Cardiac fibroblast (primary cell): ENCODE results near the gene COMP.

ENCODE experiments used
- DNase-seq, 2 donors: peaks; one replicate each; pipeline versions ENCODE4 v3.0.0 to v3.0.0-alpha.2; 2010; ENCODE audit warnings: low read depth in 2 of 2
- H3K4me3 ChIP-seq, 2 donors: replicated peaks in 1 of 2; 1 replicate in 1 of 2; 2 replicates in 1 of 2; pipeline ENCODE4 v1.5.1; 2011; ENCODE audit warnings: low read depth in 2 of 2, low read length in 2 of 2, mild to moderate bottlenecking in 2 of 2, moderate library complexity in 1 of 2
- TF ChIP-seq, protein P1 (sequence below): IDR thresholded peaks from one replicate; pipeline ENCODE4 v1.5.1; 2011; ENCODE audit warnings: low read depth, mild to moderate bottlenecking, low read length, inconsistent platforms

COMP gene

DNA sequence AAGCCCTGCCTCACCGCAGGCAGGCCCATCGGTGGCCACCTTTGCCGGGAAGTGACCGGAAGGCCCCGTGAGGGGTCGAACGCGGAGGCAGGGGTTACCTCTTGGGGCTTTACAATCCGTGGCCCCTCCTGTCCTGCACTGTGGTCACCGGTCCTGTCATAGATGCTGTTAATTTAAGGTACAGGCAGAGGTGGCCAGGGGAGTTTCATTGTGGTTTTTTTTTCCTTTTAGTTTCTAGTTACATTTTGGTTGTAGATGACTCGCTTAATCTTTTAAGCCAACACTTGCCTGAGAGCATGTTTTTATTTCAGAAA lies 13.1 kb downstream of the COMP start:
- no peak overlapping the region for H3K4me3 ChIP-seq
- DNase-seq, result no peak
- TF ChIP-seq, protein P1, sequence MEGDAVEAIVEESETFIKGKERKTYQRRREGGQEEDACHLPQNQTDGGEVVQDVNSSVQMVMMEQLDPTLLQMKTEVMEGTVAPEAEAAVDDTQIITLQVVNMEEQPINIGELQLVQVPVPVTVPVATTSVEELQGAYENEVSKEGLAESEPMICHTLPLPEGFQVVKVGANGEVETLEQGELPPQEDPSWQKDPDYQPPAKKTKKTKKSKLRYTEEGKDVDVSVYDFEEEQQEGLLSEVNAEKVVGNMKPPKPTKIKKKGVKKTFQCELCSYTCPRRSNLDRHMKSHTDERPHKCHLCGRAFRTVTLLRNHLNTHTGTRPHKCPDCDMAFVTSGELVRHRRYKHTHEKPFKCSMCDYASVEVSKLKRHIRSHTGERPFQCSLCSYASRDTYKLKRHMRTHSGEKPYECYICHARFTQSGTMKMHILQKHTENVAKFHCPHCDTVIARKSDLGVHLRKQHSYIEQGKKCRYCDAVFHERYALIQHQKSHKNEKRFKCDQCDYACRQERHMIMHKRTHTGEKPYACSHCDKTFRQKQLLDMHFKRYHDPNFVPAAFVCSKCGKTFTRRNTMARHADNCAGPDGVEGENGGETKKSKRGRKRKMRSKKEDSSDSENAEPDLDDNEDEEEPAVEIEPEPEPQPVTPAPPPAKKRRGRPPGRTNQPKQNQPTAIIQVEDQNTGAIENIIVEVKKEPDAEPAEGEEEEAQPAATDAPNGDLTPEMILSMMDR, result no peak

DNA sequence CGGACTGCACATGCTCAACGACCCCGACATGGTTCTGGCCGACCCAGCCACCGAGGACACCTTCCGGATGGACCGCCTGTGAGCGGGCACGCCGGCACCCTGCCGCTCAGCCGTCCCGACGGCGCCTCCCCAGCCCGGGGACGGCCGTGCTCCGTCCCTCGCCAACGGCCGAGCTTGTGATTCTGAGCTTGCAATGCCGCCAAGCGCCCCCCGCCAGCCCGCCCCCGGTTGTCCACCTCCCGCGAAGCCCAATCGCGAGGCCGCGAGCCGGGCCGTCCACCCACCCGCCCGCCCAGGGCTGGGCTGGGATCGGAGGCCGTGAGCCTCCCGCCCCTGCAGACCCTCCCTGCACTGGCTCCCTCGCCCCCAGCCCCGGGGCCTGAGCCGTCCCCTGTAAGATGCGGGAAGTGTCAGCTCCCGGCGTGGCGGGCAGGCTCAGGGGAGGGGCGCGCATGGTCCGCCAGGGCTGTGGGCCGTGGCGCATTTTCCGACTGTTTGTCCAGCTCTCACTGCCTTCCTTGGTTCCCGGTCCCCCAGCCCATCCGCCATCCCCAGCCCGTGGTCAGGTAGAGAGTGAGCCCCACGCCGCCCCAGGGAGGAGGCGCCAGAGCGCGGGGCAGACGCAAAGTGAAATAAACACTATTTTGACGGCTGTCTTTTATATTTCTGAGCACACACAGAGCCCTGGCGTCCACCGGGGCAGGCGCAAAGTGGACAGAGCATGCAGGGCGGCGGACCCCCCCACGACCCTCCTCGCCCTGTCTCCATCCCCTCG lies 13.6 kb downstream of the COMP start:
- no peak overlapping the region for H3K4me3 ChIP-seq
- no peak for DNase-seq
- TF ChIP-seq, protein P1, result no peak

DNA sequence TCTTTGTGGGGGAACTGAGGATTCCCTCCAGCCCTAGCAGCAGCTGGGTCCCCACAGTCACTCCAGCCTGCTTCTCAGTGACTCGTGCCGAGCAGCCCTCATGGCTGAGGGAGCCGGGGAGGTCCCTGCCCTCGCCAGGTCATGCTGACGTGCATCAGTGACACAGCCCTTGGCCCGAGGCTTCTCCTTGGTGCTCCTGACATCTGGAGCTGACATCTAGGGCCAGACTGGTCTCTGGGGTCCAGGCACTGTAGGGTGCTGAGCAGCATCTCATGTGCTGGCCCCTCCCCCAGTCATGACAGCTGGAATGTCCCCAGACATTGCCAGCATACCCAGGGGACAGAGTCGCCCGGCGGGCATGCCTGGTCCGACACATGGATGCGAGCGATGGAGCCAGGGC lies 14.4 kb downstream of the COMP start:
- DNase-seq, result peak in 1 of 2 donors; percentile 52
- TF ChIP-seq, protein P1, result no peak
- no peak overlapping the region for H3K4me3 ChIP-seq

DNA sequence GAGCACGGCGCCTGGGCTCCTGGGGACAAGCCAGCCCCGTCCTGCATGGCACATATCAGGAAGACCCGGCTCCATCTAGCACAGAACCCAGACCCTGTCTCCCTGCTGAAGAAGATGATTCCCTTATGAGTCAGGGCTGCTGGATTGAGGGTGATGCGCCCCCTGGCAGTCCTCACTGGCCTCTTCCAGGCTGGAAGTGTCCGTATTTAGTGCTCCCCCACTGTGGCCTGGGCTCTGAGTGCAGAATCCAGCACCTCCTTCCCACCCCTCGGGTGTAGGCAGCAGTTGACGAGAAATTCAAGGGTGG lies 14.9 kb downstream of the COMP start:
- TF ChIP-seq, protein P1, result peak; percentile 47
- no peak overlapping the region for H3K4me3 ChIP-seq
- DNase-seq, result peak; percentile 45 to 58

DNA sequence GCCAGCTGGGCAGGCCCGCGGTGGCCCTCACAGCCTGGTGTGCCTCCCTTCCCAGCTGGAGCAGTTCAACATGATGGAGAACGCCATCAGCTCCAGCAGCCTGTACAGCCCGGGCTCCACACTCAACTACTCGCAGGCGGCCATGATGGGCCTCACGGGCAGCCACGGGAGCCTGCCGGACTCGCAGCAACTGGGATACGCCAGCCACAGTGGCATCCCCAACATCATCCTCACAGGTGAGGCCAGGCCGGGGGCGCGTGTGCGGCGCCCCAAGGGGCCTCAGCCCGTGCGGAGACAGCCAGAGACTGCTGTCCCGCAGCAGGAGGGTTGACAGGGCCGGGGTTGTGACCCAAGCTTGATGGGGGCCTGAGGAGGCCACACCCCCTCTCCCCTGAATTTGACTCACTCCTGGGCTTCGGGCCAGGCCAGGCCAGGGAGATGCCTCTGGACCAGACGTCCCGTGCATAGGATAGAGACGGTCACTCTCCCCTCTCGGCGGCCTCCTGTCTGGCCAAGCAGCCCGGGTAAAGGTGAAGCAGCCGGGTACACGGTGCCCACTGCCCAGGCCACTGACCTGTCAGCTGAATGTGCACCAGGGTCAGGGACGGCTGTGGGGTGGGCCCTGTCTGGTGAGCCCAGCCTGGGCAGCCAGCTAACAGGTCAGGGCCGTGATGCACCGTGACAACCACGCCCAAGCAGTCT lies 15.4 kb downstream of the COMP start:
- DNase-seq, result peak; percentile 28 to 69
- no peak overlapping the region for H3K4me3 ChIP-seq
- TF ChIP-seq, protein P1, result no peak

DNA sequence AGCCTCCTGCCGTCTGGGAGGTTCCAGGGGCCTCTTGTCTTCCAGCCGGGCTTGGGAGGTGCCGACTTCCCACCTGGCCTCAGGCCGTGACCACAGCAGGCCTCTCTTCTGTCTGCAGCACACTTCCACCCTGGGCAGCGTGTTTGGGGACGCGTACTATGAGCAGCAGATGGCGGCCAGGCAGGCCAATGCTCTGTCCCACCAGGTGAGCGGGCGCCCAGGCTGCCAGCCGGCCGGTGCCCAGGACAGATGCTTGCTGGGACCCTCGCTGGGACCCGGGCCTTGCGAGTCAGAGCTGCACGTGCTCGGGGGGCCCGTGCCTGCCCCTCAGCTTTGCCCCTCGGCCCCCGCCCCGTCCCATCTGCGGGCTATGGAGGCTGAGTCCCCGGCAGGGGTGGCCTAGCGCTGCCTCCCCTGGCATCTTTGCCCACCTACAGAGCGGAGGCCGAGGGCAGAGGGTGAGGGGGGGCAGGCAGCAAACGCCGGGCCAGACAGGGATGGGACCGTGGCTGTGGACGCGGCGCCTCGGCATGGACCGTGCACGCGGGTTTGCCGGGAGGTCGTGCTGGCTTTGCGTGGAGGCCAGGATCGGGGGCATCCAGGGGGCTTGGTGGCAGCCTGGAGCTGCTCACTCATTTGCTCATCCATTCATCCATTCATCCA lies 16.2 kb downstream of the COMP start:
- TF ChIP-seq, protein P1, result no peak
- no peak overlapping the region for H3K4me3 ChIP-seq
- no peak for DNase-seq
